ENCODE data around the gene ELN. TPM values are rescaled to one million over a fixed set of nuclear protein-coding genes. Genes with fewer than 3 reads are reported as not detected.

ELN gene
- total and polyA plus RNA-seq, 2 donors (not counting 3 experiments of a cell fraction or from before 2014, with no cell fraction given), result 1.7 to 2.6 TPM

- no peak overlapping the region for H3K9ac ChIP-seq (replicated peaks; ENCODE audit: extremely low read depth, insufficient read depth, low read length)
- BruUV-seq (replicated peaks), result no TSS peak
- FAIRE-seq (no peak), DNase-seq (ENCODE audit: low read depth, low spot score) (no peak)
- dilution Hi-C loops (cut with MboI; ENCODE audit: extremely low pct_ligation_motif_present, low sequenced_read_pairs) (no loop called here), intact Hi-C loops (cut with micrococcal nuclease) (loop anchor here (5.0 kb wide), 1 partner anchor 35 kb away; no protein-coding TSS in a partner anchor)
- H3K79me2 ChIP-seq (ENCODE audit: control insufficient read depth, insufficient read depth, low read length), result no peaks in the 10 kb centered on the region
- H3K9me3 ChIP-seq (replicated peaks; ENCODE audit: control insufficient read depth, insufficient read depth, low read length), result no peaks in the 10 kb centered on the region
- ChIA-PET POLR2A (no interaction called here), CTCF (interaction anchor here (1.5 to 2.7 kb wide), 2 partner anchors 8 to 39 kb away, joined by 4 to 17 read pairs; no protein-coding TSS in a partner anchor)
- H4K20me1 ChIP-seq (replicated peaks; ENCODE audit: control insufficient read depth, extremely low read depth, insufficient read depth, low read length), result no peaks in the 10 kb centered on the region
- H3K27me3 ChIP-seq (ENCODE audit: control insufficient read depth in 2 of 2, insufficient read depth in 2 of 2, low read length in 2 of 2), result no peaks in the 10 kb centered on the region
- H3K4me3 ChIP-seq (replicated peaks in 1 of 3; ENCODE audit: insufficient read depth in 1 of 3, low read depth in 1 of 3, low read length in 3 of 3), result no peak overlapping the region
- no peaks in the 10 kb centered on the region for H3K36me3 ChIP-seq (ENCODE audit: control insufficient read depth in 2 of 2, extremely low read depth in 1 of 2, insufficient read depth in 2 of 2, low read length in 2 of 2)
- no peaks in the 10 kb centered on the region for H3K9me1 ChIP-seq (replicated peaks; ENCODE audit: control insufficient read depth, extremely low read depth, insufficient read depth, low read length)
- TF ChIP-seq CTCF (IDR thresholded peaks at IDR 0.05; ENCODE audit: extremely low read depth in 1 of 2, insufficient read depth in 1 of 2, low read depth in 1 of 2, low read length in 2 of 2), result no peak
- TF ChIP-seq FOS (IDR thresholded peaks at IDR 0.05; ENCODE audit: borderline replicate concordance, insufficient read depth, low read length), result no peak
- no peak for TF ChIP-seq MAX (IDR thresholded peaks at IDR 0.05; ENCODE audit: insufficient read depth, insufficient read length)
- no peak for TF ChIP-seq GATA2 (IDR thresholded peaks at IDR 0.05; ENCODE audit: insufficient read depth, insufficient read length, low read depth, low read length)
- no peak for TF ChIP-seq JUN (IDR thresholded peaks at IDR 0.05; ENCODE audit: borderline replicate concordance, insufficient read depth, insufficient read length, low read depth)
- no peak for TF ChIP-seq EZH2 (IDR thresholded peaks at IDR 0.05; ENCODE audit: borderline replicate concordance, low read depth, low read length, severe bottlenecking)
- TF ChIP-seq POLR2AphosphoS5 (IDR thresholded peaks at IDR 0.05; ENCODE audit: insufficient read depth, low read depth, low read length), result no peak
- no peak for TF ChIP-seq POLR2A (IDR thresholded peaks at IDR 0.05; ENCODE audit: low read depth, low read length)
- no peak for TF ChIP-seq MYC (IDR thresholded peaks at IDR 0.05; ENCODE audit: low read depth, low read length)
- no peak overlapping the region for H3K27ac ChIP-seq (ENCODE audit: insufficient read depth, low read depth, low read length)
- no peak overlapping the region for H3K4me2 ChIP-seq (ENCODE audit: insufficient read depth, low read length)
- no peaks in the 10 kb centered on the region for H3K4me1 ChIP-seq (ENCODE audit: control insufficient read depth, extremely low read depth, insufficient read depth, low read length)
- H2AFZ ChIP-seq (ENCODE audit: low read depth, low read length), result no peak overlapping the region
Observed at GRCh38 chr7:73987298-73987697, 40.7 kb upstream of the ELN start.

Data from endothelial cell of umbilical vein (primary cell).